ENCODE results near the gene MT2A.

The MT2A gene

GRCh38 chr16:56637814-56638750, 29.7 kb downstream of the MT2A start, which contains the start of gene MT1A:
Gene MT1A (plus strand): TSS chr16:56638666. CDS start chr16:56638739, 73 bp downstream.
- peak; percentile 61 for DNase-seq

DNA sequence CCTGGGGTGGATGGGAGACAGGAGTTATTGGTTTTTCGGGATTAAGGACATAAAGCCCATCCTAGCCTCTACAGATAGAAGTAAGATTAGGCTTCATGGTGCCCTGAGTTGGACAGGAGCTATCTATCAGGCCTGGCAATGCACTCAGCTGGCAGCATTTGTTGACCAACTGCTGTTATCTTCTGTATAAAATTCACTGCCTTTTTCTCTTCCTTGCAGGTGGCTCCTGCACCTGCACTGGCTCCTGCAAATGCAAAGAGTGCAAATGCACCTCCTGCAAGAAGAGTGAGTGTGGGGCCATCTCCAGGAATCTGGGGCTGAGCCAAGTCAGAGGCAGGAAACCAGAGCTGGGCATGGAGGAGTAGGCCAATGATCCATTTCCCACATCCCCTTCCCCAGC, 30.7 kb downstream of the MT2A start:
- DNase-seq: no peak

DNA sequence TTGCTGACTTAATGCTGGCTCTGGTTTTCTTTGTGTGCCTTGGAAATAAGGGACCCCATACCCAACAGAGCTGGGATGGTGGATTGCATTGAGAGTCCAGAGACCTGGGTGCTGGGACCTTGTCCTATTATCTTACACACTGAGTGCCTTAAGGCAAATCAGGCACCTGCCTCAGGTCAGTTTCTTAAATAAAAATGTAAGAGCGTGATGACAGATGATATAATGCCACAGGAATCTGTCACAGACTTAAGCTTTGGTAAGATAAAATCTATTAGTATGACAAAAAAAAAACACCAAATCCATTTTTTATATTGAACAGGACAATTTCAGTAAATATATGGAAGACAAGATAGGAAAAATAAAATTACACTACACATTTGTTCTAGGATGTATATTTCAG, 31.7 kb downstream of the MT2A start:
- DNase-seq: no peak

GRCh38 chr16:56641166-56641565, 32.8 kb downstream of the MT2A start:
- DNase-seq: no peak

DNA sequence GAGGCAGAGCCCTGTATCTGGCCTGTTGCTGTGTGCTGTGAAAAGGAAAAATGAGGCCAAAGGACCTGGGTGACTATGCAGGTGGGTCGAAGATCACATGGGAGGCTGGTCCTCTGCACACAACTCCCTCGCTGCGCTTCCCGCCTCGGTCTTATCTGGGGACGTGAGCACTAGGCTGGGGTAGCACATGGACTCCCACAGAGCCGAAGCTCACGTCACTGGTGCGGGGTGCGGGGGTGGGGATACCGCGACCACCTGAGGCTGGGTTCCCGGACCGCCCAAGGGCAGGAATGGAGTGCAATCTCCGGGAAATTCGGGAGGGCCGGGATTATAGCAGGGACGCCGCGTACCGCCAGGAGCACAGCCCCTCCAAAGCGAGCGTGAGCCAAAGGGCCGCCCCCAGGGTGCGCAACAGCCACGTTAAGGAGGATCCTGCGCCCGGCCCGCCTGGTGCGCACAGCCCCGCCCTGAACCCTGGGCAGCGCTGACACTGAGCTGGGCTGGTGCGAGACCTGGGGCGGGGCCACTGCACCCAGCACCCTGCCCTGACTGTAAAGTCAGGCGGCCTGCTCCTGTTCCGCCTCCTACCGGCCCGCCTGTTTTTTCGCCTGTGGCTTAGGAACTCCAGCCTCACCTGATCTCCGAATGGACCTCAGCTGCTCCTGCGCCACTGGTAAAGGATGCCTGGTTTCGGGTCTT, 34.8 kb downstream of the MT2A start:
- no peak for DNase-seq

DNA sequence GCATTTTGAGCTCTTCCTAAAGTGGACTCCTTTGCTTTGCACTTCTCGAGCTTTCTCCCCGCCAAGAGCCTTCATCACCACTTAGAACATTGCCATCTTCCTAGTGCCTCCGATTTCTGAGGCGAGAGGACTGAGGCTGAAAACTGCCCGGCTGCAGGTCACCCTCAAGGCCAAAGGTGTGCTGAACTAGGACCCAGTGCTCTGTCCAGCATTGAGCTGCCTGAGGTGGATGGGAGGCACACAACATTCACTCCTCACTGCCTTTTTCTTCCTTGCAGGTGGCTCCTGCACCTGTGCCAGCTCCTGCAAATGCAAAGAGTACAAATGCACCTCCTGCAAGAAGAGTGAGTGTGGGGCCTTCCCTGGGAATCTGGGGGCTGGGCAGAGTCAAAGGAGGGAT, 35.4 kb downstream of the MT2A start:
- DNase-seq: no peak

GRCh38 chr16:56645311-56645710, 36.9 kb downstream of the MT2A start:
- DNase-seq: no peak

- no peak for DNase-seq
Observed at GRCh38 chr16:56645838-56646237, 37.5 kb downstream of the MT2A start.

GRCh38 chr16:56647641-56648431, 39.5 kb downstream of the MT2A start:
- no peak for DNase-seq

- DNase-seq: no peak
Observed at GRCh38 chr16:56649271-56649670, 40.9 kb downstream of the MT2A start.

DNA sequence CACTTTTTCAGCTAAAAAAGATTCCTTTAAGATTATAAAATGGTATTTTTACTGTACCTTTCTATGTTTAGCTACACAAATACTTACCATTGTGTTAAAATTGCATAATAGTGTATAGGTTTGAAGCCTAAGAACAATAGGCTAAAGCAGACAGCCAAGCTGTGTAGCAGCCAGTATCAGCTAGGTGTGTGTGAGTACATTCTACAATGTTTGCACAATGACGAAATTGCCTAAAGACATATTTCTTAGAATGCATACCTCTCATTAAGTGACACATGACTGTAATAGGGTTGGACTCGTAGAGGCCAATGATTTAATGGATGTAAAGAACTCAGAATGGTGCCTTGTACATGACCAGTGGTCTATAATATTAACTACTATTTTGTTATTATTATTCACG, 41.4 kb downstream of the MT2A start:
- no peak for DNase-seq

DNA sequence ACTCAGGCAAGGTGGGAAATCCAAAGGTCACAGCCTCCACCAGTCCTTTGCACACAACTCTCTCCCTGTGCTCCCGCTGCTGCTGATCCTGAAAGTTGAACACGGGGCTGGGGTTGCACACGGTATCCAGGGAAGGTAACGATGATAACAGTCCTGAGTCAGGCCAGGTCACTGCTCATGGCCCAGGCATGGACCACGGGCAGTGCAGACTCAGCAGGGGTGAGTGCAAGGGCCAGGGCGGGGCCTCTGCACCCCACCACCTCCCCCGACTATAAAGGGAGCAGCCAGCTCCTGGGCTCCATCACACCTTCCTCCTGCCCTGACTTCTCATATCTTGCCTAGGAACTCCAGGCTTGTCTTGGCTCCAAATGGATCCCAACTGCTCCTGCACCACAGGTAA, 43.2 kb downstream of the MT2A start, which contains the start of gene MT1B:
TSS of gene MT1B (plus strand) at position 301 of the 400 bp plus-strand sequence. CDS start at position 369, 68 bp downstream.
- DNase-seq: no peak

- DNase-seq: no peak
Observed at GRCh38 chr16:56652600-56652999, 44.2 kb downstream of the MT2A start.

- DNase-seq: no peak
Observed at GRCh38 chr16:56653218-56653617, 44.8 kb downstream of the MT2A start.

DNA sequence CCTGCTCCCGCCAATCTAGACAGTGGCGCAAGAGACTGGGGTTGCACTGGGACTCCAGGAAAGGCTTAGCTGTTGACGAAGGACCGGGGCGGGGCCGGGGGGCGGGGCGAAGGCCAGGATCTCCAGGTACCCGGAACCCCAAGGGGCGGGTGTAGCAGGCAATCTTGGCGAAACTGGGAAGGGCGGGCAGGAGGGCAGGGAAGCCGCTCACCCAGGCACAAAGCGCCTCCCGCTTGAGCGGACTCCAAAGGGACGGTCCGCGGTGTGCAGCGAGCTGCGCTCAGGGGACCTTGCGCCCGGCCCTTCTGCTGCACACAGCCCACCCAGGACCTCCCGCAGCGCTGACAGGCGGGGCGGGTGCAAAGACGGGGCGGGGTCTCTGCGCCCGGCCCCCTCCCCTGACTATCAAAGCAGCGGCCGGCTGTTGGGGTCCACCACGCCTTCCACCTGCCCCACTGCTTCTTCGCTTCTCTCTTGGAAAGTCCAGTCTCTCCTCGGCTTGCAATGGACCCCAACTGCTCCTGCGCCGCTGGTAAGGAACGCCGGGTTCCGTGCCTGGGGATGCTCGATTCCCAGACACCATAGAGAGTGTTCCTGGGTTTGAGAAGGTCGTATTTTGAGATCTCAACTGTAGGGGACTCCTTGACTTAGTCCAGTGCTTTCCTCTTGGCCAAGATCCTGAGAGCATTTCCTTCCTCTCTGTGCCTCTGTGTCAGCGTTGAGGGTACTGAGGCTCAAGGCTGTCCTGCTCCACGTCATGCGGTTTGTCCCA, 49.4 kb downstream of the MT2A start, which contains the start of gene MT1F:
TSS of gene MT1F (plus strand) at position 405 of the 772 bp plus-strand sequence. CDS start at position 505, 100 bp downstream.
- peak; percentile 78 for DNase-seq

GRCh38 chr16:56658327-56658875, 50.0 kb downstream of the MT2A start:
- DNase-seq: no peak
